CD4-positive, alpha-beta T cell treated with Interleukin-15 for 1 hour (primary cell): ENCODE data around the gene ALK.

Source experiments
- DNase-seq: peaks from one replicate; pipeline ENCODE4 v3.0.0-alpha.2; 2020

Gene ALK

DNA sequence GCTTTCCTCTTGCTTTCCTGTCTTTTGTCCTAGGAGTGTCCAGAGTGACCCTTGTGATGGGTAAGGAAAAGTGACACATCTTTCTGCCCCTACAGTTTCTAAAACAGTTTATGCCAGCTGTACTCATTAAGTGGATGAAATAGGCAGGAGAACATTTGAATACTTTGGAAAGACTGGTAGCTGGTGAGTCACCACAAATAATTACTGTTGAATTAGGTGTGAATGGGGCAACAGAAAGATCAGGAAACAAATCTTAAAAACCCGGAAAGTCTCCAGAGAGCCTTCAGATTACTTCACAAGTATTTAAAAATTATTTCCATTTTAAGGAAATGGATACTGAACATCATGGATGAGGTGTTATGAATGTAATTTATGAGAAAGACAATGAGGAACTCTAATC is 527.7 kb downstream of the ALK start:
- DNase-seq, result no peak

DNA sequence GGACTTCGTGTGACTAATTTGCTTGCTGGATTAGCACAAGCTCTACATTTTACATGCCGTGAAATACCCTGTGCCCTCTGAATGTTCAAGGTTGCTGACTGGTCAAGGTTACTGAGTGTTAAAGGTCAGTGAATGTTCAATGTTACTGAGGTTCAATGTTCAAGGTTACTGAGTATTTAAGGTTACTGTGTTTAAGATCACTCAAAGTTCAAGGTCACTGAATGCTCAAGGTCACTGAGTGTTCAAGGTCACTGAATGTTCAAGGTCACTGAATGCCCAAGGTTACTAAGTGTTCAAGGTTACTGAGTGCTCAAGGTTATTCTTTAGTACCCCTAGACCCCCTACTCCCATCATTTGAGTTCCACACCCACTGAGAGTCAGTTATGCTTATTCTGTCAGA is 528.6 kb downstream of the ALK start:
- DNase-seq, result no peak

DNA sequence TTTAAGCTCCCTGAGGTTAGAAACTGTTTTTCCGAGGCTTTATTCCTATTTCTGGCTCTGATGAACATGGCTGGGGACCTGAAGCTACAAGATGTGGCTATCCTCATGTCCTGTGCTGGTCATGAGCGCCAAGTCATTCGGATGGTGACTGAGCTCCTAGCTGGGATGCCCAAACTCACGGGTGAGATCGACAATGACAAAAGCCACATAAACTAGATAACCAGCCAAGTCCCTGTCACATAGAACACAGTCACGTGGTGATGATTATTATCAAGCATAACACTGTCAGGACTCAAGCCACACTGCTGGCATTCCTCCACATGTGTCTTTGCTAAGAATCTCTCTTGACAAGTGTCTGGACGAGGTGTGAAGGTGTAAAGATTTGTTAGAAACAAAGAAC is 531.2 kb downstream of the ALK start:
- no peak for DNase-seq

DNA sequence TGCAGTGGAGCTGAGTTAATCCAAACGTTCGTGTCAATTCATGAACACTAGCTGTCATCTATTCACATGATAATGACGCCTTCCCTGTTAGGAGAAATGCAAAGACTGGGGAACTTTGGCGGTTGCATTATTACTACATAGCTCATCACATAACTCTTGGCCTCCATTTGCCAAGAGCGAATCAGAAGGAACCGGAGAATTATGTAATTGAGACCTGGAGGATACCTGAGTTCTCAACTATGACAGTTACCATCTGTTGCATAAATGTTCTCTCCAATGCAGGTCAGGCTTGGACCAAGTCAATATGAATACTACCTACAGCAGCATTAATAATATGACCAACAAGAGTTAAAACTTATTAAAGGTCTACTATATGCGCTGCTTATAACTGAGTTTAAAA is 531.7 kb downstream of the ALK start:
- DNase-seq, result no peak

DNA sequence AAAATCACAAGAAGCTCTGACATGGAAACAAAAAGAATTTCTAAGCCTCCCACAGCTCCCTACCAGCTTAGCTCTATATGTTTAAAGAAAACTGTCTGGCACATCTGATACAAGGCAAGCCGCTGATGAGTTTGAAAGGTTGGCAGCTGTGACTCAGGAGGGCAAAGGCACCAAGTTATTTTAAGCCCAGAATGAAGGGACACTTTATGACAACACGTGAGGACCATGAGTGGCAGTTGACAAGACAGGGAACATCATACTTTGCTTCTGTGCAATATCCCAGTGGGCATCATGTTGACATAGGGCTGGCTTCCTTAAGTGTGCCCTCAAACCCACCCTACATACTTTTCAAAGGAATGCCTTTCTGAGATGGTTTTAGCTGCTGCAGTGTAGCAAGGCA is 533.3 kb downstream of the ALK start:
- DNase-seq, result no peak

DNA sequence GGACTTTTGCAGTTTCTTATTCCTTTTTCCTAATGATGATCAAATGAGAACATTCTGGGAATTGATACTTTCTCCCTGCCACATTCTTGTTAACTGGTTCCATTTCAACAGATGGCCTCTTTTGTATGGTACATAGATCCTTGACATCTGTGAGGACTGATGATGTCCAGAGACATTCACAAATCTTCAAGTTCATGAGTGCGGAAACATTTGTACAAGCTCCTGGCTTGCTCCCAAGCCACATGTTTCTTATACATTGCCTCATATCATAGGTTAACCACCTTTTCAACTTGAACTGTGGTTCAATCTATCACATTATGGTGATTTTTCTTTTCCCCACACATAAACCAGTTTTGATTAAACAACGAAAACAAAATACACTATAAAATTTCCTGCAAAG is 538.9 kb downstream of the ALK start:
- no peak for DNase-seq

DNA sequence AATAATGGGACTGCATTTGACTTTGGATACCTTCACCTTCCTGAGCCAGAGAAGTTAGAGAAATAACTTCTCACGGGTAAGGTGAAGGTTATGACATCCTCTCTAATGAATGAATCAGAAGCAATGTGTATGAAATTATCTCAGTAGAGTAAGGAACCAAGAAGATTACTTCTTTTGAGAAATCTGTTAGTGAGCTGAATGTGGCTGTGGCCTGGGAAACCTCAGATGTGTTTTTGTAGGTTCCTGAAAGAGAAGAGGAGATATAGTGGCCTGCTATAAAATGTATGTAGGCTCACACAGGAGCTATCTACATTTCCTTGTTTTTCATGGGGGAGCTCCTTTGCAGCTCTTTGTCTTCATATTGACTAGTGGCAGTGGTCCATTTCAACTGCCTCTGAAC is 543.6 kb downstream of the ALK start:
- DNase-seq, result no peak

DNA sequence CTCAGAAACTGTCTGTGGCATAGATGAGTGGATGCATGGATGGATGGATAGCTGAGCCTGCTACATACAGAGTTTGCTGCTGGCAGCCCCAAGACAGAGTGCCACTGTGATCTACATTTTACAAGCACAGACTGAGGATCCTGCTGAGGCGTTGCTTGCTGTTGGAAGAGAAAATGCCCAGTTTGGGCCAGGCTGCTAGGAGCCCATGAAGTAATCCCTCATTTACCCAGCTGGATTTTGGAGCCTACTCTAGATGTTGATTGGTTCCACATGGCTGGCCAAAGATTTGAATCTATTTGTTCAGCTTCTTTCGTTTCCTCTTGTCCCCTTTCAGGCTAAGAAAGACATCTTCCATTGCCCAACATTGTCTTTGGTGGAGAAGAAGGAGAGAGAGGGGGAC is 544.8 kb downstream of the ALK start:
- no peak for DNase-seq

DNA sequence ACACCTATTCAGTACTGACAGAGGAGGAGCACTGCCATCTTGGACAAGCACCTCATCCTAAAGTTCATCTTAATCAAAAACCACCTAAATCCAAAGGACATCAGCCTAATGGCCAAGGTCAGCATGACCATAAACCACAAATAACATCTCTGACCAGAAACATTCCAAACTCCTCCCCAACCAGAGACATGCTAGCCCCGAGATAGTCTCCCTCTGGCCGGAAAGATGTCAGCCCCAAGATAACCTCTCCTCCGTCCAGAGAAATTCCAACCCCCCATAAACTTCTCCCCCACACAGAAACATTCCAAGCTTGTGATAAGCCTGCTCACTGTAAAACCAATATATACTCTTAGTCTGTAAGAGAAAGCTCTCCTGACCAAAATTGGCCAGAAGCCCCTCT is 545.5 kb downstream of the ALK start:
- no peak for DNase-seq

DNA sequence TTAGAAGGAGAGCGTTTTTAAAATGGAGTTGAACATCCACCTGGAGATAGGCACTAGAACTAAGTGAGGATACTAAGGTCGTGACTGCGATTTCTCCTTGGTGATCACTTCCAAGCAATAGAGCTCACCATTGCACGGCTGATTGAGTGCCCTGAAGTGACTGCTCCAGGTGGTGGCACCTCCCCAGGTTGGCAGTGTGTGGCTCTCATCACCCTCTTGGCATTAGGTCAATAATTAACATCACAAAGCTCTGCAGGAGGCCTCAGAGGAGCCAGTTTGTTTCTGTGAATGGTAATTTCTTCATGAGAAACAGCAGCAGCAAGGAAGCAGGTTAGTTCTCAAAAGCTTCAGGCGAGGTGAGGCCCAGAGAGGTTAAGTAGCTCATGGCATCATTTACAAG is 546.6 kb downstream of the ALK start:
- no peak for DNase-seq

DNA sequence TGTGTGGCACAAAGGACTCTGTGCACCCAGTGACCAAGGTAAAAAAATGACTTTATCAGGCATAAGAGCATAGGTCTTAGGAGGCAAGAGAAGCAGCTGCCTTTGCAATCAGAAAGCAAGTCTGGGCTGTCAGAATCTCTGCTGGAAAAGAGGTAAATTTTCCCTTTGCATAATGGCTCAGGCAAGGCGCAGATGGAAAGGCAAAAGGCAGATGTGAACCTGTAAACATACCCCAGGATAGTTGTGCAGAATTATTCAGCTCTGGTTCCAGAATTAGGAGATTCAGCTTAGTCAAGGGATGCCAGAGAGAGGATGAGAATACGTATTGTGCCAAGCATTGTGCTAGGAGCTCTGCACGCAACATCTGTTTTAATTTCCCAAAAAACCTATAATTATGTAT is 547.5 kb downstream of the ALK start:
- DNase-seq, result no peak

DNA sequence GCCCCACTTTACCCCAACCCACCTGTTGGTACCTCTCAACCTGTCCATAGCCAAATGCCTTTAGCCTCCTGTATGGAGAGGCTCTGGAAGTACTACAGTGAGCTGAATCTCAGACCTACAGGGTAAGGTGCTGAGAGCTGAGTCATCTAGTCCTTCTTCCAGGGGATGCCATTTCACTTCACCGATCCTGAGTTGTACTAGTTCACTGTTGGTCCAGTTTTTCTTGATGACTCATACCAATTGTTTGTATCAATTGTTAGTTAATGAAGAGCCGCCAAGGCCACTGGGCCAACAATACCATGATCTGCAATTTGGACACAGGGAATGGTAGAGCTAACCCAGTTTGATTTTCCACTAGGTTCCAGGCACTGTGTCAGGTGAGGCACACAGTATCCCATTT is 549.2 kb downstream of the ALK start:
- no peak for DNase-seq

DNA sequence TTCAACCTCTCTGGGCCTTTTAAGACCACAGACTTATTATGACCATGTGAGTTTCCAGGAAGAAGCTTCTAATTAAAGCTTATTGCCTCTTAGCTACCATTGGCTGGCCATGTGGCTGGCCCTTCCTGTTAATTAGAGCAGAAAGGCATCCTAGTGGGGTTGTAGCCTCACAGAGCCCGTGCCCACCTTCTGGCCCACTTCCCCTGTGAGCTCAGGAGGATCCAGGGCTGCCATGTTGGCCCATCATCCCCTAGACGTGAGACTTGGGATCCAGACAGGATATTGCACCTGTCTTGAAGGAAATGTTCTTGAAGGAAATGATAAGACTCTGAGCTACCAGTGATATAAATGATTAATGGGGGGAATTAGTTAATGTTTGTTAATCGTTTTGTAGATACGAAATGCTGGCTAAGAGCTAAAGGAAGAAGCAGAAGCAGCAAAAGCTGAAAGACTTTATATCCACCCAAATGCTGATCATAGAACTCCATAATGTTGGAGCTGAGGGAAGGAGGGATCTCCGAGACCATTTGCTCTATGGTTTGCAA is 550.7 kb downstream of the ALK start:
- DNase-seq, result no peak

DNA sequence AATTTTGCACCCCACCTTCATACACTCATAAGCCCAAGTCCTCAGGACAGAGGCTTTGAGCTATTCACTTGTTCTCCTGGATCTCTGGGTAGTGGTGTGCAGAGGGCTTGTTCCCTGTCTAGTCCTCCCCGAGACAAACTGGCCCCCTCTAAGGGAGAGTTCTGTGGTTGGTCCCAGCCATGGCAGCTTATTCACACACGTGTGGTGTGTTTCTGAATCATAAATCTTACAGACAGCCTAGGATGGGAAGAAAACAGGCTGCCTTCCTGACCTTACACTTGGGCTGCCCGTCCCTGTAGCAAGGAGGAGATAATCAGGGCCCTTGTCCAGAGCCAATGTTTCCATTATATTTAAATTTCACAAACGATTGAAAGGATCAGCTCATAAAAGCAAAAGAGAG is 551.2 kb downstream of the ALK start:
- DNase-seq, result no peak

DNA sequence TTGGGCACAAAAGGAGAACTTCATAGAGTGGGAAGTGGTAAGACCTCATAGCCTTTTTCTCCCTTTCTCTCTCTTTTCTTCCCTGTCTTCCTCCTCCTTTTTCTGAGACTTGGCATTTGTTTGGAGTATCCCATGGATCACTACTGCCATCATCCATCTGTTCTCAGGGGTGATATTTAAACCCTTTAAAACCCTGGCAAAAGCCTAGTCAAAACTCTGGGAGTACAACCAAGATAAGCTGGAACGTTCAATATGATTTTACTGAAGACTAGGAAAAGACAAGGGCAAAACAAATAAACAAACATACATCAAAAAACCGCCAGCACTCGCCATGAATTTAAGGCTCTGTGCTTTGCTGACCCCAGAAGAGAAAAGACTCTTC is 552.7 kb downstream of the ALK start:
- no peak for DNase-seq

DNA sequence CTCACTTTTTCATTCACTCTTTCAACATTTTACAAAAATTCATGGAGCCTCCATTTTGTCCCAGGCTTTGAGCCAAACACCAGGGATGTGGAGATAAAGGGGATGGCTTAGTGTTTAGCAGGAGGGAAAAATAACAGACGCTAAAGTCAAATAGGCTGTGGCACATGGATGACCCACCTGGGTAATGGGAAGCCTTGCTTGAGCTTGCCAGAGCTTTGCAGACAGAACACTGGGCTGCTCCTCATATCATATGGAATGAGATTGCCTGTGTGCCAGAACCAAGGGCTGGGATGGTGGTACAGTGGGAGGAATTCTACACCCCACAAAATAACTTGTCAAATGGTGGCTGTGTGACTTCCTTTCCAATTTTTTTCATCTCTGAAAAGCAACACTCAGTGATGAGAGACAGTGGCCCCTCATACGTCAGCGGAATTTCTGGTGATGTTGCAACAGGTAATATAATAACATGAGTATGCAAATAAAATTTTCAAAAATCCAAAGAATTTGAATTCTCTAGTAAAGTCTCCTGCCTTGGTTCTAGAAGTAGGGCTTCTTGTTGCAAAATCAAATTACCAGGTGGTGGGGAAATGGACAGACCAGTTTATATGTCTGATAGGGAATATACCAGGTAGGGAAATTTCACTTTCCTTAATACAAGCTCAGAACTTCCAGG is 553.3 kb downstream of the ALK start:
- no peak for DNase-seq

DNA sequence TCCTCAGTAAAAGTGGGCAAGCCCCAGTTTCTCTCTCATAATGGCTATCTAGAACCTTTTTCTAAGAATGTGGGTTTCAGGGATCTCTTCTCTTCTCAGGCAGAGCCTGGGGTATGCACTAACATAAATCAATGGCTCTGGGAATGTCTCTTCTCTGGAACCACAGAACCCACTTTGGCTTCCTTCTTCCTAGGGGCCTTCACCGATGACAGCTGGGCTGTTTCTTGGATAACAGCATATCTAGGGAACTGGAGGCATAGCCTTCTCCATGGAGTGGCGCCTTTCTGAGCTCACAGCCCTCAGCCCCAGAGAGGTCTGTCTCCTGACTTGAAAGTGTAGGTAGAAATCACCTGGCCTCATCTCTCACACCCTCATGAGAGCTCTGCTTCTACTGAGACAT is 558.3 kb downstream of the ALK start:
- DNase-seq, result no peak

DNA sequence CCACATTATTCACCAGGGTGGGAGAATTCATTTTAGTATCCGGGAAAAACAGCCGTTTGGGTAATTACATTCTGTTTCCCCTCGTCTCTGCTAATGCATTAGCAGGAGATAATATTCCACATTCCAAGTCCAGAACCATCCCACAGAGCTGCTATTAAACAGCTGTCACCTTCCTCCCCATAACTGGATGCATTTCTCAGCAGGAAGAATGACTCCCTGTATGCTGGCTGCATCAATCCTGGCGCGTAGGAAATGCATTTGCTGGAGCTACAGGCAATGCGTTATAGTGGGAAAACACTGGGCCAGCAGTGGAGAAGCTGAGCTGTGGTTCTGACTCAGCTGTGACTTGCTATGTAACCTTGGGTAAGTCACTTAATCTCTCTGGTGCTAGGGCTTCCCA is 560.2 kb downstream of the ALK start:
- DNase-seq, result no peak

DNA sequence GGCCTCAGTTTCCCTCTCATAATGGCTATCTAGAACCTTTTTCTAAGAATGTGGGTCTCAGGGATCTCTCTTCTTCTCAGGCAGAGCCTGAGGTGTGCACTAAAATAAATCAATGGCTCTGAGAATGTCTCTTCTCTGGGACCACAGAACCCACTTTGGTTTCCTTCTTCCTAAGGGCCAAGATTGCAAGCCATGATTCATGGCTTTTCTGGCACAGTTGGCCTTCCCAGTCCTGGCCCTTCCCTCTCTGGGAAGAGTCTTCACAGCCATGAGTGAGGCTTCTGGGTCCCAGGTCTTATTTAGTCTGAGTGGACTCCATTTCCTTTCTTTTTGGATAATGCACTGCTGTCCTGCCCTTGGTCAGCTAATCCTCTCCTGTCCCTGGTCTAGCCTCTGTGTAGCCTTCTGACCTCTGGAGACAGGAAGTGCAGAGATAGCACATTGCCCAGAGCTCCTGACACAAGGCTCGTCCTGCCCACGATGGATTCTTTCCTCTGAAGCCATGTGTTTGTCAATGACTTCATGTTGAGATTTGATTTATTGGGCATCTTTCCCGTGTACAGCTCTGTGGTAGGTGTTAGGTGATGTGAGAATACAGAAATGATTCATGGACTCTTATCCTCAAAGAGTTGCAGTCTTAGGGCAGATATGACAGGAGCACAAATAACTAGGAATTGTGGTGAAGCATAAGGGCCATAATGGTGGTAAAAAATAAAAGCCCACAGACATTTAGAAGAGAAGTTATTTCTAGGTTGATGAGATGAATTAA is 561.2 kb downstream of the ALK start:
- DNase-seq, result no peak

DNA sequence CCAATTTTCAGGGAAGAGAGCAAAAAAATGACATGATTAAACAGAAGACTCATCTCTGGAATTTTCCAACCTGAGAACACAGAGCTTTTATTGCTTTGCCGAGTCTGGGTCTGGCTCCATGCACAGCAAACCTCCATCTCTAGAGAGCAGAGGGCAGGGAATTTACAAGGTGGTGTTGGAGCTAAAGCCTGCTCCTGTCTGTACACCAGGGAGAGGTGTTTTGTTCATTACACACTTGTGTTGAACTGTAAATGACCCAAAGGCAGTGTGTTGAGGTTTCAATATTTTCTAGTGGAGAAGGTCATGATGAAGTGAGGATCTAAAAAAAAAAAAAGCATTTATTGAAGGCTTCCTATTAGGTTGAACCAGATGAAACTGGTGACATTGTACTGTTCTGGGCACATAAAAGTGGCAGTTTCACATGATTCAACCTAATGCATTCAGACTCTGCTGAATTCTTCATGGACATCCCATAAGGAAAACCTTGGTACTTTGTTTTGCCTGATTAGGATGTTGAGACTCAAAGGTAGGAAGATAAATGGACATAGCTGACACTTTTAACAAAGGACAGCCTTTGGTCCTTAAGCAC is 567.9 kb downstream of the ALK start:
- DNase-seq, result no peak

DNA sequence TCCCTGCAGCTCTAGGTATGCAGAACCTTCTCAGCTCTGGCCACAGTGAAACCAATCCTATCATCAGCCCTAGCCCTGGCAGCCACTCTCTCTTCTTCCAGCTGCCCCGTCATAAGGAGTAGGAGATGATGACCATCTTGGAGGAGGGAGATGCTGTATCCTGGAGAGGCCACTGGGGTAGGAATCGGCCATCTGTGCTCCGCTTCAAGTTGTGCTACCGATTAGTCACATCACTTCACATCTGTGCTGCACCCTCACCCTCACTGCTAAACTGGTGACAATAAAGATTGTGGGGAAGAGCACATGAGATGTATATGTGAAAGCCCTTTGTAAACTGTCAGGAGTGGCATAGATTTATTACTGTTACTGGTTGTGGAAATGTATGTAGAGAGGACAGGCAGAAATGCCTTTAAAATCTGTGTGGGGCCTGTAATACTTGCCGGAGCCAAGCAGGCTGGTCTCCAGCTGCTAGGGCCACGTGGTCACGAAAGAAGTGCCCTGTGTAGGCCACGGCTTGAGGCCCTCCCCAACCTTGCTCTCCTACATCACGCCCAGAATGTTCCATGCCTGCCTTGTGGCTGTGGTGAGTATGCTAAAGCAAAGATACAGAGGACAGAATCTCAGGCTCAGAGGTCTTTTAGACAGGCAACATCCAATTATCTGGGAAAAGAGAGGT is 569.3 kb downstream of the ALK start:
- DNase-seq, result no peak

DNA sequence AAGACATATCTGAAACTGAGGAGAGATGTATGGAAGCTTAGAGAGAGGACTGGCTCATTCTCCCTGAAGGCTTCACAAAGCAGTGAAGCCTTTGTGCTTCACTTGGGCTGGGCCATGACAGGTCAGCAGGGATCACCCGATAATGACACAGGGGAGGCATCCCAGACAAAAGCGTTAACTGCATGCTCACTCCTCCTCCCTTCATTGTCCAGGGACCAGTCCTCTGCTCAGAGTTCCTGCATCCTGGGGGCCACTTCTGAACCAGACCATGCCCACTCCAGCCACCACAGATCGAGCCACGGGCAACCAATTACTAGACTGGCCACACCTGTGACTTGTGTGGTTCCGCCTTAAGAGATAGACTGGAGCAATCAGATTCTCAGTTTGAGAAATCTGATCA is 570.1 kb downstream of the ALK start:
- DNase-seq, result no peak

DNA sequence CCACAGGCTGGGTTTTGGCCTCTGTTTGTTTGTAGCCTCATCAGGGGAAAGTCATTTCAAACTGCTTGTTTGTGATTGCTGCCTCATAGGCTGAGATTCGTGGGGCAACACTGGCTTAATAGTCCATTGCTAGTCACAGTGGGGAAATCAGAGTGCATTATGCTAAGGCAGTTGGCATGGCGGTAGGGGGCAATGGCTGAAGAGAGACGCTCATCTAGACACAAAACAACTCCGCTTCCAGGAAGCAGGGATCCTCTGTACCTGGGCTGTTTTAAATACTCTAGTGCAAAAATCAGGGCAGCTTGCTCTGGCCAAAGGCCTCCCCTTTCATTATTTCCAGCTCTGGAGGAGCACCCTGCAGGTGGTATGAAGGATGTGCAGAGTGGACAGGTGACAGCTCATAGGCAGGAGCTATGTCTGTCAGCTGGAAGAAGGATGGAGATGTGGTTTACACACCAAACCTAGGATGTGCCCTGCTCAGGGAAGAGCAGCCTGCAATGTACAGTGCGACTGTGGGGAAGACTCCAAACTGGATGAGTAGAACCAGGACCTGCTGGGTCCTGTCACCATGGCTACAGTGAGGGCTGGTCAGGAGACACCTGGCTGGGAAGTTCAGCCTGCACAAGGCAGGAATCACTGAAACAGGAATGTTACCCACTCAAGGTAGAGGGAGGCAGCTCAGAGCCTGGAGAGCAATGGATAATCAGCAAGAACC is 571.9 kb downstream of the ALK start:
- DNase-seq, result no peak
